ENCODE measurements around the gene AR.

DNA sequence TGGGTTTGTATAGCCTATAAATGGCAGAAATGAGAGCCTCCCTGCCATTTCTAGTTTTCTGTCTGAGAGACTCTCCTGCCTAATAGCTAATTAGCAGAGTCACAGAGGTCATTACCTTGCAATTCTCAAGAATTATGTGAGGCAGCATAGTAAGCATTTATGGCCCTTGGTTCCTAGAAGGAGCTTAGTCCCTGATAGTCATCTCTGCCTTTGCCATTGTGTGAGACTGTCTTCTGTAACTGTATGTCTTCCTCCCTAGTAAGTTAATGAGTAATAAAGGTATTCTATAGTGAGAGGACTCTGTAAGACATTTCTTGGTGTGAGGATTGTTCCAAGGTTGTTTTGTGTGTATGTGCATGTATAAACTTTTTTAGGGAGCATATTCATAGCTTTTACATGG, 108.7 kb downstream of the AR start:
- TF ChIP-seq, protein P1, sequence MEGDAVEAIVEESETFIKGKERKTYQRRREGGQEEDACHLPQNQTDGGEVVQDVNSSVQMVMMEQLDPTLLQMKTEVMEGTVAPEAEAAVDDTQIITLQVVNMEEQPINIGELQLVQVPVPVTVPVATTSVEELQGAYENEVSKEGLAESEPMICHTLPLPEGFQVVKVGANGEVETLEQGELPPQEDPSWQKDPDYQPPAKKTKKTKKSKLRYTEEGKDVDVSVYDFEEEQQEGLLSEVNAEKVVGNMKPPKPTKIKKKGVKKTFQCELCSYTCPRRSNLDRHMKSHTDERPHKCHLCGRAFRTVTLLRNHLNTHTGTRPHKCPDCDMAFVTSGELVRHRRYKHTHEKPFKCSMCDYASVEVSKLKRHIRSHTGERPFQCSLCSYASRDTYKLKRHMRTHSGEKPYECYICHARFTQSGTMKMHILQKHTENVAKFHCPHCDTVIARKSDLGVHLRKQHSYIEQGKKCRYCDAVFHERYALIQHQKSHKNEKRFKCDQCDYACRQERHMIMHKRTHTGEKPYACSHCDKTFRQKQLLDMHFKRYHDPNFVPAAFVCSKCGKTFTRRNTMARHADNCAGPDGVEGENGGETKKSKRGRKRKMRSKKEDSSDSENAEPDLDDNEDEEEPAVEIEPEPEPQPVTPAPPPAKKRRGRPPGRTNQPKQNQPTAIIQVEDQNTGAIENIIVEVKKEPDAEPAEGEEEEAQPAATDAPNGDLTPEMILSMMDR (IDR thresholded peaks at IDR 0.05; ENCODE audit: poor library complexity) = no peak
- no peak for TF ChIP-seq EZH2phosphoT487 (IDR thresholded peaks at IDR 0.05; ENCODE audit: low read depth, severe bottlenecking, unreplicated experiment)

Measured in hepatocyte (in vitro differentiated cells).